Heart left ventricle (tissue), 16 donors: Measurements from ENCODE around the gene ACADL. TPM values are rescaled to one million over a fixed set of nuclear protein-coding genes. Genes with fewer than 3 reads are reported as not detected.
"Not testable (repeated sequence)": the region's sequence is repeated elsewhere in the genome, so short reads cannot be mapped to it uniquely, and the experiment has no call there.

ENCODE experiments used
- ATAC-seq, 4 donors: fragments of 200-7000 bp; cut with Tn5 transposase; one replicate each; pipeline ENCODE4 v1.9.1; 2020 to 2022; ENCODE audit warnings: moderate library complexity in 4 of 4, mild to moderate bottlenecking in 3 of 4, moderate number of reproducible peaks in 1 of 4
- DNase-seq, 5 donors: peaks; one replicate each; pipeline ENCODE4 v3.0.0-alpha.2; 2020
- H3K27ac ChIP-seq, 12 donors: fragments of 200-600 bp; sonication (generic) in 4 of 12; one replicate each; pipeline versions ENCODE4 v1.5.0 to v1.8.0; 2016 to 2022; ENCODE audit warnings: mild to moderate bottlenecking in 2 of 12
- H3K27me3 ChIP-seq, 9 donors: fragments of 200-600 bp; sonication (generic) in 2 of 9; one replicate each; pipeline versions ENCODE4 v1.5.1 to v1.8.0; 2016 to 2022; ENCODE audit warnings: mild to moderate bottlenecking in 3 of 9
- H3K36me3 ChIP-seq, 9 donors: fragments of 200-600 bp; sonication (generic) in 2 of 9; one replicate each; pipeline versions ENCODE4 v1.5.0 to v1.8.0; 2018 to 2022; ENCODE audit warnings: mild to moderate bottlenecking in 2 of 9
- H3K4me1 ChIP-seq, 12 donors: fragments of 200-600 bp; sonication (generic) in 4 of 12; one replicate each; pipeline versions ENCODE4 v1.5.0 to v1.8.0; 2016 to 2022; ENCODE audit warnings: mild to moderate bottlenecking in 3 of 12
- H3K4me3 ChIP-seq, 12 donors: fragments of 200-600 bp; sonication (generic) in 4 of 12; one replicate each; pipeline versions ENCODE4 v1.5.0 to v1.8.0; 2017 to 2022; ENCODE audit warnings: mild to moderate bottlenecking in 9 of 12, moderate library complexity in 4 of 12
- H3K9me3 ChIP-seq, 12 donors: fragments of 200-600 bp; sonication (generic) in 4 of 12; one replicate each; pipeline versions ENCODE4 v1.5.0 to v1.8.0; 2016 to 2022; ENCODE audit warnings: mild to moderate bottlenecking in 1 of 12
- CTCF ChIP-seq, 12 donors: fragments of 200-600 bp; sonication (generic) in 4 of 12; IDR thresholded peaks; one replicate each; pipeline versions ENCODE4 v1.5.0 to v1.8.0; 2018 to 2022; ENCODE audit warnings: antibody characterized with exemption in 12 of 12, mild to moderate bottlenecking in 5 of 12
- POLR2A ChIP-seq, 2 donors: fragments of 450-650 bp; IDR thresholded peaks; one replicate each; pipeline ENCODE4 v1.6.1; 2017; ENCODE audit warnings: antibody characterized with exemption in 2 of 2, mild to moderate bottlenecking in 2 of 2, moderate library complexity in 2 of 2
- WGBS, 4 donors: extraction: QIAGEN DNeasy Blood & Tissue Kit in 2 of 4; methylation state at CpG; one replicate each; pipeline versions ENCODE4 v1.1.5 to v1.1.7; 2013 to 2018; 5-methylcytosine and 5-hydroxymethylcytosine counted together
- intact Hi-C, 10 donors: fragments of 100-400 bp; cut with DNase I; formaldehyde crosslinking; loops; one replicate each; pipeline versions ENCODE4 v1.11.1 to v1.14.2; 2022
- polyA plus RNA-seq, 2 donors: library from polyadenylated mRNA; stranded (reverse); fragments of 200-250 nt; gene quantifications; one replicate each; pipeline ENCODE4 v1.2.3, GENCODE V29; 2013
- total RNA-seq, 9 donors: library from RNA; depleted of rRNA in 2 of 9; stranded (reverse); fragments of >200 nt in 2 of 9; fragmentation: NEBNext Ultra II Directional in 3 of 9; extraction: Animal tissue kit (Norgen Biotek cat#: 25700) in 3 of 9; gene quantifications; one replicate each; pipeline versions ENCODE4 v1.1.0 to v1.2.4, GENCODE V29; 2016 to 2023
- donor health status: ischemic (EF 13 %, LVEDD 7.1; RV severe dilation, severe dysfunction).
- donor health status: healthy with polysubstance abuse.
- donor health status: DM: no; HTN: yes; CAD: no.
- donor health status: DM: no; HTN: no; CAD: no.
- donor health status: ischemic (EF 25% LVEDD 6.9; RV normal size, moderate dysfunction).
- donor health status: ischemic (EF 25% LVEDD 5.7; RV mildly dilated, moderate dysfunction).
- donor health status: healthy.
- donor health status: DM: yes; HTN: yes; CAD: no.
- donor health status: ischemic (EF 35%, LVEDD 5.7; RV mildly dilated, moderate dysfunction).
- donor health status: nonischemic (EF 11% LVEDD 7.7; RV severe dilation, severe dysfunction).
- donor health status: DM: yes; HTN: yes; CAD: no.
- donor health status: PGD.
- donor health status: ischemic (EF 29% LVEDD 5.4; RV normal size, mild dysfunction).
- donor health status: nonischemic (EF 23%, LVEDD 6.1; RV moderate dilation, normal function).

Gene ACADL
- total and polyA plus RNA-seq, 11 donors: 0.21 to 2.8 (median 0.49) TPM

GRCh38 chr2:210190345-210190744, 34.9 kb downstream of the ACADL start:
- Histone ChIP-seq H3K27me3 (no peaks in the 10 kb centered on the region), H3K27ac (no peak overlapping the region), H3K9me3 (peaks cover 0 to 18% (median 6%) of the 10 kb centered on the region in 12 donors), H3K4me3 (no peak overlapping the region), H3K36me3 (no peaks in the 10 kb centered on the region), H3K4me1 (peaks cover 0 to 4% (median 0%) of the 10 kb centered on the region in 12 donors)
- DNase-seq (no peak), ATAC-seq (no peak)
- no peak for TF ChIP-seq CTCF (IDR thresholded peaks at IDR 0.05)
- TF ChIP-seq POLR2A (IDR thresholded peaks at IDR 0.05): no peak
- WGBS, 4 donors: 89 to 94% (median 91%) methylated on average over 4 of the region's 4 CpGs
- intact Hi-C loops: loop anchor here in 4 of 10 donors (5.0 to 10.0 kb wide), 5 partner anchors 116 to 856 kb away; partner anchors contain the start of gene MAP2 (in 1 of the 4)

GRCh38 chr2:210189452-210190138, 35.7 kb downstream of the ACADL start:
- WGBS, 4 donors: 43 to 73% (median 62%) methylated on average over 1 of the region's 1 CpG
- intact Hi-C loops: loop anchor here in 4 of 10 donors (5.0 to 10.0 kb wide), 5 partner anchors 115 to 855 kb away; partner anchors contain the start of gene MAP2 (in 1 of the 4)
- DNase-seq: no peak

GRCh38 chr2:210188755-210189154, 36.5 kb downstream of the ACADL start:
- H3K4me3 ChIP-seq: no peak overlapping the region
- no peak overlapping the region for H3K27ac ChIP-seq
- 57 to 72% (median 66%) methylated on average over 2 of the region's 2 CpGs for WGBS, 4 donors
- H3K4me1 ChIP-seq: no peaks in the 10 kb centered on the region
- no peaks in the 10 kb centered on the region for H3K27me3 ChIP-seq
- DNase-seq (no peak), ATAC-seq (no peak)
- TF ChIP-seq CTCF (IDR thresholded peaks at IDR 0.05) (no peak), POLR2A (IDR thresholded peaks at IDR 0.05) (no peak)
- intact Hi-C loops: no loop called here
- peaks cover 0 to 31% (median 16%) of the 10 kb centered on the region in 12 donors for H3K9me3 ChIP-seq
- no peaks in the 10 kb centered on the region for H3K36me3 ChIP-seq

More at GRCh38 chr2:210189452-210190138, 35.7 kb downstream of the ACADL start:
- no peaks in the 10 kb centered on the region for H3K36me3 ChIP-seq
- no peaks in the 10 kb centered on the region for H3K27me3 ChIP-seq
- no peak overlapping the region for H3K27ac ChIP-seq
- no peaks in the 10 kb centered on the region for H3K4me1 ChIP-seq
- TF ChIP-seq POLR2A (IDR thresholded peaks at IDR 0.05): no peak
- no peak for TF ChIP-seq CTCF (IDR thresholded peaks at IDR 0.05)
- no peak for ATAC-seq
- H3K9me3 ChIP-seq: peaks cover 0 to 23% (median 11%) of the 10 kb centered on the region in 12 donors
- H3K4me3 ChIP-seq: no peak overlapping the region

GRCh38 chr2:210188190-210188589, 37.1 kb downstream of the ACADL start:
- TF ChIP-seq CTCF (IDR thresholded peaks at IDR 0.05): no peak
- TF ChIP-seq POLR2A (IDR thresholded peaks at IDR 0.05): no peak
- no peak for DNase-seq
- intact Hi-C loops: no loop called here
- Histone ChIP-seq H3K9me3 (peaks cover 0 to 37% (median 16%) of the 10 kb centered on the region in 12 donors), H3K27ac (no peak overlapping the region), H3K4me3 (no peak overlapping the region), H3K27me3 (no peaks in the 10 kb centered on the region), H3K4me1 (no peaks in the 10 kb centered on the region), H3K36me3 (no peaks in the 10 kb centered on the region)
- no peak for ATAC-seq
- WGBS, 4 donors: 63 to 75% (median 68%) methylated on average over 3 of the region's 3 CpGs

GRCh38 chr2:210183936-210184335, 41.3 kb downstream of the ACADL start:
- H3K27me3 ChIP-seq, H3K36me3 ChIP-seq, H3K4me1 ChIP-seq, ATAC-seq, DNase-seq, H3K27ac ChIP-seq, H3K4me3 ChIP-seq, intact Hi-C loops: not testable (repeated sequence)
- peaks cover 0 to 39% (median 16%) of the 10 kb centered on the region in 12 donors for H3K9me3 ChIP-seq
- 84 to 100% (median 90%) methylated on average over 1 of the region's 1 CpG for WGBS, 4 donors

- ATAC-seq, H3K27me3 ChIP-seq: not testable (repeated sequence)
- peaks cover 0 to 40% (median 16%) of the 10 kb centered on the region in 12 donors for H3K9me3 ChIP-seq
Measured at GRCh38 chr2:210181606-210182088, 43.6 kb downstream of the ACADL start.

More at GRCh38 chr2:210181606-210182088, 43.6 kb downstream of the ACADL start:
- H3K4me1 ChIP-seq, DNase-seq, H3K27ac ChIP-seq, intact Hi-C loops, H3K36me3 ChIP-seq, H3K4me3 ChIP-seq: not testable (repeated sequence)
- WGBS, 4 donors: 53 to 66% (median 63%) methylated on average over 10 to 12 of the region's 12 CpGs
